ENCODE data around the gene MEX3D. TPM values are rescaled to one million over a fixed set of nuclear protein-coding genes. Genes with fewer than 3 reads are reported as not detected.

Gene MEX3D
- total RNA-seq, 1 experiment from 2014 or later, result 69.2 TPM

DNA sequence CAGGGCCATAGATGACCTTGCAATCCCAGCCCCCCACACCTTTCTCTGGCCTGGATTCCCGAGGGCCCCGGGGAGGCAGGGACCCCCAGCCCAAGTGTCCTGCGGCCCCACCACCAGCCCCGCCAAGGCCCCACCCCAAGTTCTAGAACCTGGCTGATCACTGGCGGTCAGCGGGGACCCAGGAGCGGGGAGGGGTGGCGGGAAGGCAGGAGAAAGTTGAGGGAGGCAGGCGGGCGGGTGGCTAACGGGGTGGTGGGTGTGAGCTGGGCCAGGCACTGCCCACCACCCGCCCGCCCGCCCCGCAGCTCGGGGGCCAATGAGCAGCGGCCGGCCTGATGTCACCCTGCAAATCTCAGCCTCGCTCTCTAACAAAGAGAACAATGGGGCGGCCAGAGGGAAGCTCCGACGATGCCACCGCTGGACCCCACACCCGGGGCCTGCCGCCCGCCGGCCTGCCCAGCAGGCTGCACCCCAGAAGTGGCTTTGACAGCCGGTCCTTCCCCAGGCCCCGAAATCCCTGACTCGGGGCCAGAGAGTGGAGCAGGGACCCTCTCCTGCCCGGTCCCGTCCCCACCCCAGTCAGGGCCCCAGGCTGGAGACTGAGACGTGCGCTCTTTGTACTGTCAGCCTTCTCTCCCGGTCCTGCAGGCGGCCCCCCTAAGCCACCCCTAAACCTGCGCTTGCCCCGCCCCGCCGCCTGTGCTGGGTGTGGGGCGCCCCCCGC is 1.6 kb downstream of the MEX3D start:
- peak overlapping the region; percentile 65 to 72 for H3K4me3 ChIP-seq (replicated peaks in 1 of 2; ENCODE audit: low read depth in 1 of 2, low read length in 2 of 2)
- peak overlapping the region; percentile 83 for H3K9ac ChIP-seq (ENCODE audit: low read length)
- peak overlapping the region; percentile 86 for H3K4me2 ChIP-seq (ENCODE audit: low read length)
- H3K4me1 ChIP-seq (ENCODE audit: control insufficient read depth in 1 of 2, insufficient read depth in 2 of 2, low read length in 2 of 2), result peaks cover 13 to 14% of the 10 kb centered on the region in 2 experiments; a peak in 3 of 4 replicates
- ATAC-seq (peak; percentile 78), DNase-seq (ENCODE audit: low read depth, low spot score) (no peak)
- no peaks in the 10 kb centered on the region for H3K27me3 ChIP-seq (ENCODE audit: insufficient read depth, low read length)
- intact Hi-C loops (cut with micrococcal nuclease), result no loop called here
- no peaks in the 10 kb centered on the region for H3K9me3 ChIP-seq (ENCODE audit: control insufficient read depth in 1 of 2, insufficient read depth in 1 of 2, low read depth in 1 of 2, low read length in 2 of 2)
- H2AFZ ChIP-seq (ENCODE audit: low read depth, low read length, poor library complexity, severe bottlenecking), result no peak overlapping the region
- H3K9me2 ChIP-seq (ENCODE audit: insufficient read depth), result no peaks in the 10 kb centered on the region
- ChIA-PET RAD21 (ENCODE audit: low non-redundant PET in 1 of 2, low total read pairs in 2 of 2, uncharacterized antibody in 2 of 2, unreplicated experiment in 2 of 2) (no interaction called here), CTCF (interaction anchor here (2.3 kb wide), 1 partner anchor 20 kb away, joined by 14 read pairs; no protein-coding TSS in a partner anchor), POLR2A (no interaction called here)
- H3K36me3 ChIP-seq (ENCODE audit: control insufficient read depth in 1 of 2, insufficient read depth in 2 of 2, low read length in 2 of 2), result 0 out of 4 replicates have a peak, but pooled peaks cover 0 to 3% of the 10 kb centered on the region in 2 experiments
- no peaks in the 10 kb centered on the region for H4K20me1 ChIP-seq (ENCODE audit: insufficient read depth)
- peaks cover 54% of the 10 kb centered on the region for H3K79me2 ChIP-seq (ENCODE audit: insufficient read depth, low read length)
- no TSS peak for BruUV-seq (replicated peaks)
- peak overlapping the region; percentile 88 for H3K27ac ChIP-seq (ENCODE audit: low read depth, low read length)
- TF ChIP-seq, protein P1, sequence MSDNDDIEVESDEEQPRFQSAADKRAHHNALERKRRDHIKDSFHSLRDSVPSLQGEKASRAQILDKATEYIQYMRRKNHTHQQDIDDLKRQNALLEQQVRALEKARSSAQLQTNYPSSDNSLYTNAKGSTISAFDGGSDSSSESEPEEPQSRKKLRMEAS (IDR thresholded peaks at IDR 0.05), result no peak
- TF ChIP-seq CEBPB (IDR thresholded peaks at IDR 0.05; ENCODE audit: low read depth) (no peak), JUND (IDR thresholded peaks at IDR 0.05) (no peak), RAD21 (IDR thresholded peaks at IDR 0.05; ENCODE audit: low read depth) (no peak), POLR2A (IDR thresholded peaks at IDR 0.05; ENCODE audit: borderline replicate concordance, extremely low read depth, insufficient read depth, insufficient read length) (no peak), EZH2phosphoT487 (IDR thresholded peaks at IDR 0.05; ENCODE audit: borderline replicate concordance) (no peak), ZNF274 (IDR thresholded peaks at IDR 0.05; ENCODE audit: low read depth, low read length) (no peak), CBX3 (IDR thresholded peaks at IDR 0.05; ENCODE audit: low read depth) (no peak), SIN3A (IDR thresholded peaks at IDR 0.05; ENCODE audit: low read depth) (no peak), POLR2AphosphoS5 (IDR thresholded peaks at IDR 0.05; ENCODE audit: low read depth, low read length) (peak; percentile 30; the same call in 1 of the 2 replicates), EZH2 (IDR thresholded peaks at IDR 0.05) (no peak), TCF7L2 (IDR thresholded peaks at IDR 0.05; ENCODE audit: borderline replicate concordance, extremely low read depth, insufficient read depth, insufficient read length) (peak; percentile 7), ELF1 (IDR thresholded peaks at IDR 0.05; ENCODE audit: borderline replicate concordance, low read depth) (no peak), FOSL1 (IDR thresholded peaks at IDR 0.05; ENCODE audit: low read depth) (no peak), ZFX (IDR thresholded peaks at IDR 0.05) (peak; percentile 39; the same call in 1 of the 2 replicates)
- TF ChIP-seq, protein P2, sequence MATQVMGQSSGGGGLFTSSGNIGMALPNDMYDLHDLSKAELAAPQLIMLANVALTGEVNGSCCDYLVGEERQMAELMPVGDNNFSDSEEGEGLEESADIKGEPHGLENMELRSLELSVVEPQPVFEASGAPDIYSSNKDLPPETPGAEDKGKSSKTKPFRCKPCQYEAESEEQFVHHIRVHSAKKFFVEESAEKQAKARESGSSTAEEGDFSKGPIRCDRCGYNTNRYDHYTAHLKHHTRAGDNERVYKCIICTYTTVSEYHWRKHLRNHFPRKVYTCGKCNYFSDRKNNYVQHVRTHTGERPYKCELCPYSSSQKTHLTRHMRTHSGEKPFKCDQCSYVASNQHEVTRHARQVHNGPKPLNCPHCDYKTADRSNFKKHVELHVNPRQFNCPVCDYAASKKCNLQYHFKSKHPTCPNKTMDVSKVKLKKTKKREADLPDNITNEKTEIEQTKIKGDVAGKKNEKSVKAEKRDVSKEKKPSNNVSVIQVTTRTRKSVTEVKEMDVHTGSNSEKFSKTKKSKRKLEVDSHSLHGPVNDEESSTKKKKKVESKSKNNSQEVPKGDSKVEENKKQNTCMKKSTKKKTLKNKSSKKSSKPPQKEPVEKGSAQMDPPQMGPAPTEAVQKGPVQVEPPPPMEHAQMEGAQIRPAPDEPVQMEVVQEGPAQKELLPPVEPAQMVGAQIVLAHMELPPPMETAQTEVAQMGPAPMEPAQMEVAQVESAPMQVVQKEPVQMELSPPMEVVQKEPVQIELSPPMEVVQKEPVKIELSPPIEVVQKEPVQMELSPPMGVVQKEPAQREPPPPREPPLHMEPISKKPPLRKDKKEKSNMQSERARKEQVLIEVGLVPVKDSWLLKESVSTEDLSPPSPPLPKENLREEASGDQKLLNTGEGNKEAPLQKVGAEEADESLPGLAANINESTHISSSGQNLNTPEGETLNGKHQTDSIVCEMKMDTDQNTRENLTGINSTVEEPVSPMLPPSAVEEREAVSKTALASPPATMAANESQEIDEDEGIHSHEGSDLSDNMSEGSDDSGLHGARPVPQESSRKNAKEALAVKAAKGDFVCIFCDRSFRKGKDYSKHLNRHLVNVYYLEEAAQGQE (IDR thresholded peaks at IDR 0.05; ENCODE audit: low read depth), result no peak
- TF ChIP-seq, protein P3, sequence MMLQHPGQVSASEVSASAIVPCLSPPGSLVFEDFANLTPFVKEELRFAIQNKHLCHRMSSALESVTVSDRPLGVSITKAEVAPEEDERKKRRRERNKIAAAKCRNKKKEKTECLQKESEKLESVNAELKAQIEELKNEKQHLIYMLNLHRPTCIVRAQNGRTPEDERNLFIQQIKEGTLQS (IDR thresholded peaks at IDR 0.05), result no peak
- TF ChIP-seq, protein P4, sequence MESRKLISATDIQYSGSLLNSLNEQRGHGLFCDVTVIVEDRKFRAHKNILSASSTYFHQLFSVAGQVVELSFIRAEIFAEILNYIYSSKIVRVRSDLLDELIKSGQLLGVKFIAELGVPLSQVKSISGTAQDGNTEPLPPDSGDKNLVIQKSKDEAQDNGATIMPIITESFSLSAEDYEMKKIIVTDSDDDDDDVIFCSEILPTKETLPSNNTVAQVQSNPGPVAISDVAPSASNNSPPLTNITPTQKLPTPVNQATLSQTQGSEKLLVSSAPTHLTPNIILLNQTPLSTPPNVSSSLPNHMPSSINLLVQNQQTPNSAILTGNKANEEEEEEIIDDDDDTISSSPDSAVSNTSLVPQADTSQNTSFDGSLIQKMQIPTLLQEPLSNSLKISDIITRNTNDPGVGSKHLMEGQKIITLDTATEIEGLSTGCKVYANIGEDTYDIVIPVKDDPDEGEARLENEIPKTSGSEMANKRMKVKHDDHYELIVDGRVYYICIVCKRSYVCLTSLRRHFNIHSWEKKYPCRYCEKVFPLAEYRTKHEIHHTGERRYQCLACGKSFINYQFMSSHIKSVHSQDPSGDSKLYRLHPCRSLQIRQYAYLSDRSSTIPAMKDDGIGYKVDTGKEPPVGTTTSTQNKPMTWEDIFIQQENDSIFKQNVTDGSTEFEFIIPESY (IDR thresholded peaks at IDR 0.05; ENCODE audit: extremely low read depth, insufficient replicate concordance, low read length), result no peak
- TF ChIP-seq, protein P5, sequence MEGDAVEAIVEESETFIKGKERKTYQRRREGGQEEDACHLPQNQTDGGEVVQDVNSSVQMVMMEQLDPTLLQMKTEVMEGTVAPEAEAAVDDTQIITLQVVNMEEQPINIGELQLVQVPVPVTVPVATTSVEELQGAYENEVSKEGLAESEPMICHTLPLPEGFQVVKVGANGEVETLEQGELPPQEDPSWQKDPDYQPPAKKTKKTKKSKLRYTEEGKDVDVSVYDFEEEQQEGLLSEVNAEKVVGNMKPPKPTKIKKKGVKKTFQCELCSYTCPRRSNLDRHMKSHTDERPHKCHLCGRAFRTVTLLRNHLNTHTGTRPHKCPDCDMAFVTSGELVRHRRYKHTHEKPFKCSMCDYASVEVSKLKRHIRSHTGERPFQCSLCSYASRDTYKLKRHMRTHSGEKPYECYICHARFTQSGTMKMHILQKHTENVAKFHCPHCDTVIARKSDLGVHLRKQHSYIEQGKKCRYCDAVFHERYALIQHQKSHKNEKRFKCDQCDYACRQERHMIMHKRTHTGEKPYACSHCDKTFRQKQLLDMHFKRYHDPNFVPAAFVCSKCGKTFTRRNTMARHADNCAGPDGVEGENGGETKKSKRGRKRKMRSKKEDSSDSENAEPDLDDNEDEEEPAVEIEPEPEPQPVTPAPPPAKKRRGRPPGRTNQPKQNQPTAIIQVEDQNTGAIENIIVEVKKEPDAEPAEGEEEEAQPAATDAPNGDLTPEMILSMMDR (IDR thresholded peaks at IDR 0.05 in 2 of 3, conservative IDR thresholded peaks at IDR 0.05 in 1 of 3; ENCODE audit: borderline replicate concordance in 1 of 3, insufficient read depth in 1 of 3, low read depth in 2 of 3, low read length in 2 of 3), result no peak

Data from HCT116 (cell line).